HepG2 (cell line): ENCODE measurements around the gene GGA1. TPM values are rescaled to one million over a fixed set of nuclear protein-coding genes. Genes with fewer than 3 reads are reported as not detected.

Experiments used
- BRF2 ChIP-seq: sonication (generic); formaldehyde crosslinking; IDR thresholded peaks from 2 replicates; pipeline ENCODE4 v1.8.1; 2022; ENCODE audit warnings: mild to moderate bottlenecking, missing genetic modification reagents
- CCDC6 ChIP-seq: sonication (generic); formaldehyde crosslinking; IDR thresholded peaks from 2 replicates; pipeline ENCODE4 v1.8.1; 2022; ENCODE audit warnings: mild to moderate bottlenecking, missing genetic modification reagents, moderate library complexity
- EED ChIP-seq: sonication (generic); formaldehyde crosslinking; IDR thresholded peaks from 2 replicates; pipeline ENCODE4 v1.5.0; 2020; ENCODE audit warnings: mild to moderate bottlenecking, missing genetic modification reagents
- GFI1 ChIP-seq: sonication (generic); formaldehyde crosslinking; IDR thresholded peaks from 2 replicates; pipeline ENCODE4 v1.5.0; 2020; ENCODE audit warnings: missing genetic modification reagents, mild to moderate bottlenecking, borderline replicate concordance
- HNF1B ChIP-seq: sonication (generic); formaldehyde crosslinking; IDR thresholded peaks from 2 replicates; pipeline ENCODE4 v1.5.1; 2020; ENCODE audit warnings: mild to moderate bottlenecking, moderate library complexity, missing genetic modification reagents
- IRF1 ChIP-seq: sonication (generic); formaldehyde crosslinking; IDR thresholded peaks from 2 replicates; pipeline ENCODE4 v1.4.0; 2020; ENCODE audit warnings: low read depth, mild to moderate bottlenecking, missing genetic modification reagents
- IRX3 ChIP-seq: sonication (generic); formaldehyde crosslinking; IDR thresholded peaks from 2 replicates; pipeline ENCODE4 v1.8.1; 2023; ENCODE audit warnings: mild to moderate bottlenecking, low read depth, missing genetic modification reagents, borderline replicate concordance
- KLF13 ChIP-seq: sonication (generic); formaldehyde crosslinking; IDR thresholded peaks from 2 replicates; pipeline ENCODE4 v1.4.0; 2020; ENCODE audit warnings: mild to moderate bottlenecking, missing genetic modification reagents
- NFAT5 ChIP-seq: sonication (generic); formaldehyde crosslinking; IDR thresholded peaks from 2 replicates; pipeline ENCODE4 v1.4.0; 2020; ENCODE audit warnings: missing genetic modification reagents
- SIN3B ChIP-seq: fragments of 150-350 bp; IDR thresholded peaks from 2 replicates; pipeline ENCODE4 v1.6.1; 2014; ENCODE audit warnings: low read length
- SNAI1 ChIP-seq: sonication (generic); formaldehyde crosslinking; IDR thresholded peaks from 2 replicates; pipeline ENCODE4 v1.5.0; 2020; ENCODE audit warnings: mild to moderate bottlenecking, missing genetic modification reagents, borderline replicate concordance
- THAP11 ChIP-seq: IDR thresholded peaks from 2 replicates; pipeline ENCODE4 v1.6.1; 2016; ENCODE audit warnings: missing biosample characterization, missing genetic modification reagents
- ZNF296 ChIP-seq: sonication (generic); formaldehyde crosslinking; conservative IDR thresholded peaks from 2 replicates; pipeline ENCODE4 v1.5.0; 2020; ENCODE audit warnings: mild to moderate bottlenecking, missing genetic modification reagents
- ZNF781 ChIP-seq: sonication (generic); formaldehyde crosslinking; IDR thresholded peaks from 2 replicates; pipeline ENCODE4 v1.5.1; 2020; ENCODE audit warnings: borderline replicate concordance, mild to moderate bottlenecking, missing genetic modification reagents; ENCODE audit errors: not compliant biosample characterization
- ZNF883 ChIP-seq: sonication (generic); formaldehyde crosslinking; IDR thresholded peaks from 2 replicates; pipeline ENCODE4 v1.5.1; 2020; ENCODE audit warnings: mild to moderate bottlenecking, missing genetic modification reagents; ENCODE audit errors: not compliant biosample characterization
- polyA plus RNA-seq, 8 experiments: library from polyadenylated mRNA; depleted of rRNA in 3 of 8; stranded (reverse) in 7 of 8; unstranded in 1 of 8; fragments of >200 nt; fragmentation: Illumina TruSeq in 4 of 8; extraction: Trizol in 4 of 8; gene quantifications; 2 replicates each; pipeline versions ENCODE4 v1.2.1 to v1.2.3, GENCODE V29; 2011 to 2016; ENCODE audit warnings: low read depth in 4 of 8, missing spikeins in 1 of 8, mixed read lengths in 1 of 8; ENCODE audit not compliant: insufficient read depth in 1 of 8
- total RNA-seq, 5 experiments: library from RNA; depleted of rRNA; stranded (reverse); fragments of >200 nt; fragmentation: Illumina TruSeq; extraction: Trizol; gene quantifications; 2 replicates each; pipeline ENCODE4 v1.2.3, GENCODE V29; 2016; ENCODE audit warnings: low read depth in 1 of 5

Gene GGA1
- total and polyA plus RNA-seq, 2 of the 13 experiments (the other 11 are each of a cell fraction or from before 2014, with no cell fraction given) = 29.1 to 87.2 TPM

- peak; percentile 62; the same call in 1 of the 2 replicates for TF ChIP-seq IRX3
- no peak; the same call in 1 of the 2 replicates for TF ChIP-seq GFI1 (CRISPR knock-in tag)
- TF ChIP-seq SIN3B = no peak
- TF ChIP-seq CCDC6 (CRISPR knock-in tag) = peak; percentile 36; the same call in 1 of the 2 replicates
- TF ChIP-seq ZNF781 (CRISPR knock-in tag) = peak; percentile 78
- TF ChIP-seq HNF1B = peak; percentile 100
- 0 out of 2 replicates have a peak, but pooled peaks have one; percentile 39 for TF ChIP-seq ZNF296
- TF ChIP-seq NFAT5 = 0 out of 2 replicates have a peak, but pooled peaks have one; percentile 5
- TF ChIP-seq BRF2 (CRISPR knock-in tag) = peak; percentile 72
- TF ChIP-seq IRF1 (CRISPR knock-in tag) = no peak
- peak; percentile 52; the same call in 1 of the 2 replicates for TF ChIP-seq EED (CRISPR knock-in tag)
- peak; percentile 60 for TF ChIP-seq ZNF883 (CRISPR knock-in tag)
- peak; percentile 91 for TF ChIP-seq SNAI1
- TF ChIP-seq THAP11 (CRISPR knock-in tag) = peak; percentile 75
- TF ChIP-seq KLF13 (CRISPR knock-in tag) = no peak
These were observed 39.4 kb upstream of the GGA1 start (continued) for GRCh38 chr22:37569009-37569920.
